ENCODE data around the gene ATXN3. TPM values are rescaled to one million over a fixed set of nuclear protein-coding genes. Genes with fewer than 3 reads are reported as not detected.
"Not testable (repeated sequence)": the region's sequence is repeated elsewhere in the genome, so short reads cannot be mapped to it uniquely, and the experiment has no call there.

Gene ATXN3
- total RNA-seq, 1 donor from 2014 or later, result 50.4 TPM

DNA sequence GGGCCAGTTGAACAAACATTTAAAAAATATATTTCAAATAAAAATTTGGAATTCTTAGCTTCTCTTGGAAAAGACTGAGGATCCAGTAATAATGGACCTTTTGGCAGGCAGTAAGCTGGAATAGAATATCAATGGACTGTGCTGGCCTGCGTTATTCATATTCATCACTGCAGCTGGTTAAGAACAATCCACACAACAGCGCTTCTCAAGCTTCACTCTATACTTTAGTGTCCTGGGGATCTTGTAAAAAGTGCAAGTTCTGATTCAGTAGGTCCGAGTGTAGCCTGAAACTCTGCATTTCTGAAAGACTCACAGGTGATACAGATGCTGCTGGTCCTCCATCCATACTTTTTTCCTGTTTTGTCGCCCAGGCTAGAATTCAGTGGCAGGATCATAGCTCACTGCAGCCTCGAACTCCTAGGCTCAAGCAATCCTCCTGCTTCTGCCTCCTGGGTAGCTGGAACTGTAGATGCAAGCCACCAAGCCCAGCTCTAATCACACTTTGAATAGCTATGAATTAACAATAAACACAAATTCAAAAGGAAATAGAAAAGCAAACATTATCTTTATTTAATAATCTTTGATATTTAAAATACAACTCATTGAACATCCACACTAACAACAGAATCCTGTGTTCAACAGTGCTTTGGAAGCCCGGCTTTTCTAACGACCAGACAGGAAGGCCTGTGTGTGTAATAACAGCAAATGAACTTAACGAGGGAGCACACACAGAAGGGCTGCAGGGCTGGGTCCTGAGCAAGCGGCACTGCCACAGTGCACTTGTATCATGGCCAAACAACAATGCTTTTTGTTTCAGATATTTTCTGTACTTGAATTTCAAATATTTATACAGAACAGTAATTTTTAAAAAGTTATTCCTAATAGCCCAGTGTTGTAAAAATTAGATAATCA, 48.1 kb downstream of the ATXN3 start:
- no peak overlapping the region for H3K27ac ChIP-seq
- DNase-seq, result no peak
- H3K36me3 ChIP-seq, result peaks cover 10% of the 10 kb centered on the region
- H3K27me3 ChIP-seq, result no peaks in the 10 kb centered on the region
- H3K4me3 ChIP-seq, result no peak overlapping the region
- H3K9me3 ChIP-seq, result no peaks in the 10 kb centered on the region
- TF ChIP-seq, protein P1, sequence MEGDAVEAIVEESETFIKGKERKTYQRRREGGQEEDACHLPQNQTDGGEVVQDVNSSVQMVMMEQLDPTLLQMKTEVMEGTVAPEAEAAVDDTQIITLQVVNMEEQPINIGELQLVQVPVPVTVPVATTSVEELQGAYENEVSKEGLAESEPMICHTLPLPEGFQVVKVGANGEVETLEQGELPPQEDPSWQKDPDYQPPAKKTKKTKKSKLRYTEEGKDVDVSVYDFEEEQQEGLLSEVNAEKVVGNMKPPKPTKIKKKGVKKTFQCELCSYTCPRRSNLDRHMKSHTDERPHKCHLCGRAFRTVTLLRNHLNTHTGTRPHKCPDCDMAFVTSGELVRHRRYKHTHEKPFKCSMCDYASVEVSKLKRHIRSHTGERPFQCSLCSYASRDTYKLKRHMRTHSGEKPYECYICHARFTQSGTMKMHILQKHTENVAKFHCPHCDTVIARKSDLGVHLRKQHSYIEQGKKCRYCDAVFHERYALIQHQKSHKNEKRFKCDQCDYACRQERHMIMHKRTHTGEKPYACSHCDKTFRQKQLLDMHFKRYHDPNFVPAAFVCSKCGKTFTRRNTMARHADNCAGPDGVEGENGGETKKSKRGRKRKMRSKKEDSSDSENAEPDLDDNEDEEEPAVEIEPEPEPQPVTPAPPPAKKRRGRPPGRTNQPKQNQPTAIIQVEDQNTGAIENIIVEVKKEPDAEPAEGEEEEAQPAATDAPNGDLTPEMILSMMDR (IDR thresholded peaks at IDR 0.05), result no peak
- H3K4me1 ChIP-seq, result no peaks in the 10 kb centered on the region
- intact Hi-C loops (cut with DNase I), result no loop called here
- no peak for ATAC-seq

DNA sequence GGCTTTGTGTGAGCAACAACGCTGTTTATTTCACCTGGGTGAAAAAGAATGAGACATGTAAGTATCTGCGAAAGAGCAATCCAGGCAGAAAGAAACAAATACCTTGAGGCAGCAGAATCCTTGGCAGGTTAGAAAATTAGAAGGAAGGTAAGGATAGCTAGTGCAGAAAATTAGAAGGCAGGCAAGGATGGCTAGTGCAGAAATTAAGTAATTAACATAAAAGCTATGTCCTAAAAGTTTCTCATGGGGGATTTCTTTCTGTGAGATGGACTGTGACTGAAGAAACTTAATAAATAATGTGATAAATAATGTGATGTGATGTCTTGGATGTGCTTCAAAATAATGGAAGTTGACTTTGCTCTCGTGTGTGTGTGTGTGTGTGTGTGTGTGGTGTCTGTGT, 56.6 kb downstream of the ATXN3 start:
- Histone ChIP-seq H3K27ac (no peak overlapping the region), H3K4me1 (no peaks in the 10 kb centered on the region), H3K4me3 (no peak overlapping the region), H3K9me3 (no peaks in the 10 kb centered on the region), H3K27me3 (no peaks in the 10 kb centered on the region), H3K36me3 (no peaks in the 10 kb centered on the region)
- TF ChIP-seq, protein P1 (IDR thresholded peaks at IDR 0.05), result no peak
- no peak for DNase-seq
- intact Hi-C loops (cut with DNase I), result no loop called here
- ATAC-seq, result no peak

DNA sequence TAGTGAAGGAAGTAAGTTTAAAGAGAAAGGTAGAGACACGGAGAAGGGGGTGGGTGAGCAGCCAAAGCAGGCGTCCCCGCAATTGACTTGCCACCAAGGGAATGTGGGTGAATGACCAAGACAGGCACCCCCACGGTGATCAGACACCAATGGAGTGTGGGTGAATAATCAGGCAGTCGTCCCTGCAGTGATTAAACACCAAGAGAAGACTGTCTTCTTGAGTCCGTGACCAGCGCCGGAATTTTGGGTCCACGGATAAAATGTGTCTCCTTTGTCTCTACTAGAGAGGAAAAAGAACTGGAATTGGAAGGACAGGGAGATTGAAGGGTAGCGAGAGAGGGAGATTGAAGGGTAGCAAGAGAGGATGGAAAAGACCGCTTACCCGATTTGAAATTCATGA, 57.2 kb downstream of the ATXN3 start:
- ATAC-seq; H3K27me3 ChIP-seq; DNase-seq; H3K4me1 ChIP-seq; H3K9me3 ChIP-seq; H3K36me3 ChIP-seq; intact Hi-C loops (cut with DNase I); H3K27ac ChIP-seq; H3K4me3 ChIP-seq: not testable (repeated sequence)

DNA sequence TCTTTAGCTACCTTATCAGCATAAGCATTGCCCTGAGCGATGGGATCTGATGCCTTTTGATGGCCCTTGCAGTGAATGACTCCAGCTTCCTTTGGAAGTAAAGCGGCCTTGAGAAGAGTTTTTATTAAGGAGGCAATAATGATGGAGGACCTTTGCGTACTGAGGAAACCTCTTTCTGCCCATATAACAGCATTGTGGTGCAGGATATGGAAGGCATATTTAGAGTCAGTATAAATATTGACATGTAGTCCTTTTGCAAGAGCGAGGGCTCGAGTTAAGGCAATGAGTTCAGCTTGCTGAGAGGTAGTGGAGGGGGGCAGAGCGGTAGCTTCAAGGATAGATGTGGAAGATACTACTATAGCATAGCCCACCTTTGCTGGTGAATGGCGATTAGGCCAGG, 60.5 kb downstream of the ATXN3 start:
- intact Hi-C loops (cut with DNase I); H3K36me3 ChIP-seq; H3K9me3 ChIP-seq; H3K27ac ChIP-seq; ATAC-seq; H3K4me3 ChIP-seq; H3K27me3 ChIP-seq; DNase-seq; H3K4me1 ChIP-seq: not testable (repeated sequence)

DNA sequence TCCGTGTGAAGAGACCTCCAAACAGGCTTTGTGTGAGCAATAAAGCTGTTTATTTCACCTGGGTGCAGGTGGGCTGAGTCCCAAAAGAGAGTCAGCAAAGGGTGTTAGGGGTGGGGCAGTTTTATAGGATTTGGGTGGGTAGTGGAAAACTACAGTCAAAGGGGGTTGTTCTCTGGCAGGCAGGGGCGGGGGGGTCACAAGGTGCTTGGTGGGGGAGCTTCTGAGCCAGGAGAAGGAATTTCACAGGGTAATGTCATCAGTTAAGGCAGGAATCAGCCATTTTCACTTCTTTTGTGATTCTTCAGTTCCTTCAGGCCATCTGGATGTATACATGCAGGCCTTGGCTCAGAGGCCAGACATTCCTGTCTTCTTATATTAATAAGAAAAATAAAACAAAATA, 64.6 kb downstream of the ATXN3 start:
- ATAC-seq; H3K27me3 ChIP-seq; H3K36me3 ChIP-seq; H3K27ac ChIP-seq; intact Hi-C loops (cut with DNase I); DNase-seq; H3K9me3 ChIP-seq; H3K4me3 ChIP-seq: not testable (repeated sequence)
- H3K4me1 ChIP-seq, result peaks cover 28% of the 10 kb centered on the region

DNA sequence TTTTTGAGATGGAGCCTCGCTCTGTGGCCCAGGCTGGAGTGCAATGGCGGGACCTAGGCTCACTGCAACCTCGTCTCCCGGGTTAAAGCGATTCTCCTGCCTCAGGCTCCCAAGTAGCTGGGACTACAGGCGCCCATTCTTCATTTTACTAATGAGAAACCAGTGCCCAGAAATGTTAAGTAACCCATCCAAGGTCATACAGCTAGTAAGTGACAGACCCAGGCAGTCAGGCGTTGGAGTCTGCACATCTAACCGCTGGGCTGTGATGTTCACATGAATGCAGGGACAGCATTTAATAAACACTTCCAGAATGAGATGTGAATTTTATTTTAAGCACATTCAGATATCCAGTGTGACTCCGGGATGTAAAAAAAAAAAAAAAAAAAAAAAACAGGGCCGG, 65.2 kb downstream of the ATXN3 start:
- TF ChIP-seq, protein P1 (IDR thresholded peaks at IDR 0.05), result no peak
- intact Hi-C loops (cut with DNase I), result no loop called here
- no peaks in the 10 kb centered on the region for H3K9me3 ChIP-seq
- no peak for DNase-seq
- peak overlapping the region; percentile 77 for H3K4me3 ChIP-seq
- peak overlapping the region; percentile 95 for H3K27ac ChIP-seq
- no peaks in the 10 kb centered on the region for H3K36me3 ChIP-seq
- no peak for ATAC-seq
- H3K4me1 ChIP-seq, result peaks cover 30% of the 10 kb centered on the region
- H3K27me3 ChIP-seq, result no peaks in the 10 kb centered on the region

DNA sequence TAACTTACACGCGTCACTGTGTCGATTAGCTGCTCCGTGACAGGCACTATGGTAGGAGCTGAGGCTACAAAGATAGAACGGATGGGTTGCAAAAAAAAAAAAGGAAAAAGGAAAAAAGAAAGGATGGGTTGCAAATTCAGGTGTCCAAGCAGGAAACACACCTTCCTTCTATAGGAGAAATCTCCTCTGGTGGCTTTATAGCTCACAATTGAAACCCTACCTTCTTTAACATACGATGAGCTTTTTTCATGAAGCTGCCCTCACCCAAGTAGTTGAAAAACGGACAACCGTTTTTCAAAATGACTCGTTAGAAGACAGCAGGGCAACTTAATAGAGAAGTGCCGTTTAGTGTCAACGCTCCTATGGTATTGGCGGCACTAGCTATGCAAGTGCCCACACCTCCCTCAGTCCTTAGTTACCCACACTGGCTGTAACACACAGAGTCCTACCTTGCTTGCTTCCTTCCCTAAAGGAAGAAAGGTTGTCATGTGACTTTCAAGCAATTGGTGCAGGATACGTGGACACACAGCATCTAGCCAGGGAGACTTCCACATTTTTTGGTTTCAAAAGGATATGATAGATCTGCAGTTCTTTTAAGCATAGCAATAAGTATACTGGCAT, 65.8 kb downstream of the ATXN3 start:
- H3K36me3 ChIP-seq, result no peaks in the 10 kb centered on the region
- no peak for DNase-seq
- TF ChIP-seq, protein P1 (IDR thresholded peaks at IDR 0.05), result no peak
- H3K9me3 ChIP-seq, result no peaks in the 10 kb centered on the region
- peaks cover 30% of the 10 kb centered on the region for H3K4me1 ChIP-seq
- peak overlapping the region; percentile 95 for H3K27ac ChIP-seq
- peak; percentile 49 for ATAC-seq
- H3K27me3 ChIP-seq, result no peaks in the 10 kb centered on the region
- peak overlapping the region; percentile 77 for H3K4me3 ChIP-seq
- intact Hi-C loops (cut with DNase I), result no loop called here

Data from upper lobe of right lung (tissue), 1 donor.